Activated naive CD8-positive, alpha-beta T cell treated with anti-CD3 and anti-CD28 coated beads, Interleukin-2, amount 10 ng/mL, durations not matched to agents 7 days and 5 days (primary cell): ENCODE measurements around the gene SLC6A2. TPM values are rescaled to one million over a fixed set of nuclear protein-coding genes. Genes with fewer than 3 reads are reported as not detected.
A peak's percentile ranks its signal among the peaks of the same experiment; 100 is the strongest.
"Not testable (repeated sequence)": the region's sequence is repeated elsewhere in the genome, so short reads cannot be mapped to it uniquely, and the experiment has no call there.

Experiments
- ATAC-seq: fragments of 150-1000 bp; cut with Tn5 transposase; one replicate; pipeline ENCODE4 v1.10.0; 2021; ENCODE audit warnings: low read depth, moderate library complexity
- POLR2A ChIA-PET: fragments of 350-600 bp; sonication (Branson Sonifier 250); formaldehyde crosslinking; loops from one replicate; lab custom pipeline; 2021; ENCODE audit warnings: antibody characterized with exemption; lab: Charles Lee
- DNase-seq: peaks from one replicate; pipeline ENCODE4 v3.0.0; 2021
- H3K27ac Mint-ChIP-seq: one replicate; pipeline ENCODE4 v1.8.0; 2022; ENCODE audit warnings: mild to moderate bottlenecking, mixed read lengths
- H3K27me3 Mint-ChIP-seq: one replicate; pipeline ENCODE4 v1.8.0; 2022; ENCODE audit warnings: mild to moderate bottlenecking, moderate library complexity, mixed read lengths
- H3K36me3 Mint-ChIP-seq: one replicate; pipeline ENCODE4 v1.8.0; 2021; ENCODE audit warnings: mild to moderate bottlenecking, mixed read lengths
- H3K4me1 Mint-ChIP-seq: one replicate; pipeline ENCODE4 v1.8.0; 2021; ENCODE audit warnings: mixed read lengths
- H3K4me3 Mint-ChIP-seq: one replicate; pipeline ENCODE4 v1.8.0; 2022; ENCODE audit warnings: mild to moderate bottlenecking, moderate library complexity, mixed read lengths
- H3K9me3 Mint-ChIP-seq: one replicate; pipeline ENCODE4 v1.8.0; 2021; ENCODE audit warnings: mixed read lengths
- total RNA-seq, 2 experiments: library from RNA; stranded (reverse); gene quantifications; one replicate each; pipeline ENCODE4 v1.2.3, GENCODE V29; 2021

Gene SLC6A2
- total RNA-seq, 2 experiments from 2014 or later: not detected

- no peak for DNase-seq
- POLR2A ChIA-PET: no interaction called here
- no peaks in the 10 kb centered on the region for H3K4me1 Mint-ChIP-seq
- no peaks in the 10 kb centered on the region for H3K36me3 Mint-ChIP-seq
- H3K27ac Mint-ChIP-seq: no peak overlapping the region
- H3K27me3 Mint-ChIP-seq: peaks cover 2% of the 10 kb centered on the region
- no peak for ATAC-seq
- H3K9me3 Mint-ChIP-seq: no peaks in the 10 kb centered on the region
- no peak overlapping the region for H3K4me3 Mint-ChIP-seq
Observed at GRCh38 chr16:55728797-55729196, 73.0 kb downstream of the SLC6A2 start.

DNA sequence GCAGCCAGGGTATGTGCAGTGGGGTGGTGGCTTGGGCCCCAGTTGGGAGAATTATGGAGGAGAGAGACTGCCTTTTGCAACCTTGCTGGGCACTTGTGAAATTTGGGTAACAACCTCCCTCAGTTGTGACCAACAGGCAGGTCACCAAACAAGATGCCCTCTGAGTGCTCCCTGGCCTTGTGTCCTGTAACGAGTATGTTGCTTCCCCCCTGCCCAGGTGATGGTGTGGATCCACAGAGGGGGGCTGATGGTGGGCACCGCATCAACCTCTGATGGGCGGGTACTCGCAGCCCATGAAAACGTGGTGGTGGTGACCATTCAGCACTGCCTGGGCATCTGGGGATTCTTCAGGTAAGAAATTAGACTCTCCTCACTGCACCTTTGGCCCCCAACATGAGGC lies 74.3 kb downstream of the SLC6A2 start:
- H3K9me3 Mint-ChIP-seq: no peaks in the 10 kb centered on the region
- H3K27me3 Mint-ChIP-seq: peaks cover 2% of the 10 kb centered on the region
- H3K27ac Mint-ChIP-seq: no peak overlapping the region
- POLR2A ChIA-PET: no interaction called here
- no peaks in the 10 kb centered on the region for H3K4me1 Mint-ChIP-seq
- no peaks in the 10 kb centered on the region for H3K36me3 Mint-ChIP-seq
- no peak for ATAC-seq
- no peak overlapping the region for H3K4me3 Mint-ChIP-seq
- DNase-seq: no peak

- DNase-seq: no peak
- Mint-ChIP-seq H3K4me1 (no peaks in the 10 kb centered on the region), H3K27me3 (peaks cover 2% of the 10 kb centered on the region), H3K9me3 (no peaks in the 10 kb centered on the region), H3K36me3 (no peaks in the 10 kb centered on the region), H3K27ac (no peak overlapping the region), H3K4me3 (no peak overlapping the region)
- ATAC-seq: no peak
- POLR2A ChIA-PET: no interaction called here
Observed at GRCh38 chr16:55732496-55732895, 76.7 kb downstream of the SLC6A2 start.

DNA sequence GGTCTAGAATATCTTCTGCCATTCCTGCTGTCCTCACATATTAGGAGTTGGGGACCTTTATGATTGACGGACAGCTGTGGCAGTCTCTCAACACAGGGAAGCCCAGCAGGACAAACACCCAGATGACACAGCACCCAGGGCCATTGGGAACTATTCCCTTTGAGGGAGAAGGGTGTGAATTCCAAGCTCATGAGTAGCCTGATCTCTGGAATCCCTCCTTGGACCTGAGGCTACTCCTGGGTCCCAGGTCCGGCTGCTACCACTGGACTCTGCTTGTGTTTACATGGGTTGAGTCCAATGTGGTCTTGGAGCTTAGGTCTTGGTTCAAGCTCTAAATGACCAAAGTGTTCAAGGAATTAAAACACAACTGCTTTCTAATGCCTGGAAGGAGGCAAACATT lies 78.9 kb downstream of the SLC6A2 start:
- Mint-ChIP-seq H3K4me1 (no peaks in the 10 kb centered on the region), H3K4me3 (no peak overlapping the region), H3K9me3 (no peaks in the 10 kb centered on the region), H3K27me3 (no peaks in the 10 kb centered on the region), H3K36me3 (no peaks in the 10 kb centered on the region), H3K27ac (no peak overlapping the region)
- POLR2A ChIA-PET: no interaction called here
- DNase-seq (no peak), ATAC-seq (no peak)

DNA sequence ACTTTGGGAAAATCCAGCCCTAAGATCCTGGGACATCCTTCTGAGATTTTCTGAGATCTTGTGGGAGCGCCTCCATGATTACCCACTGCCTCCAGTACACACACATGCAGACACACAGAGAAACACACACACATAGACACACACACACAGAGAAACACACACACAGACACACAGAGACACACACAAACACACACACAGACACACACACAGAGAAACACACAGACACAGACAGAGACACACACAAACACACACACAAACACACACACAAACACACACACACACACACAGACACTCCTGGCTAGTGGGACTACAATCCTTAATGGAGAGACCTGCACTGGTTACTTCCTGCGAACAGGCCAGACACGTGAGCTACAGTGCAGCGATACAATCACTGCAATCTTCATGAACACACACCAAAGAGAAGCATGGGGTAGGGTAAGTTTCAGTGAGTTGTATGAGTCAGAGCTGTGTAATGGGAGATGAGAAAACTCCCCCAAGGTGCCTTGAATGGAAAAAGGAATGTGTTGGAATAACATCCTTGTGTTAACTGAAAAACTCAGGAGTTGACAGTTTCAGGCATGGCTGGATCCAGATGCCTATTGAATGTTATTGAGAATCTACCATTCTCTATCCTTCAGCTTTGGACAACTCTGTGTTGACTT lies 79.5 kb downstream of the SLC6A2 start:
- DNase-seq (no peak), ATAC-seq (no peak)
- H3K4me1 Mint-ChIP-seq: no peaks in the 10 kb centered on the region
- POLR2A ChIA-PET: no interaction called here
- no peaks in the 10 kb centered on the region for H3K36me3 Mint-ChIP-seq
- no peak overlapping the region for H3K27ac Mint-ChIP-seq
- no peaks in the 10 kb centered on the region for H3K9me3 Mint-ChIP-seq
- no peak overlapping the region for H3K4me3 Mint-ChIP-seq
- H3K27me3 Mint-ChIP-seq: no peaks in the 10 kb centered on the region

DNA sequence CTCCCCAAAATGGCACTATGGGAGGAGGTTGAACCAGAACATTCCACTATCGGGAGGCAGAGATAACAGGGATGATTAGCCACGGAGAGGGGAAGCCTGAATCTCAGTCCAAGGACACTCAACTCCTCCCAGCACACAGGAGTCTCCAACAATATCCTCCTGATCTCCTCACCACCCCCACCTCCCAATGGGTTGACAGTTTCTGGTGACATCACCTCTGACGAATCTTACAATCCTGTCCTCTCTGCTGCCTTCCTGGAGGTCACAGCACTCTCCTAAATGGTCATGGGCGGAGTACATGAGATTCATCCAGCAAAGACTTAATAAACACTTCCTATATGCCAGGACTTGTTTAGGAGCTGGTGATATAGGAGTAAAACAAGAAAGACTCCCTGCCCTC lies 80.9 kb downstream of the SLC6A2 start:
- no peak overlapping the region for H3K4me3 Mint-ChIP-seq
- H3K27me3 Mint-ChIP-seq: no peaks in the 10 kb centered on the region
- H3K27ac Mint-ChIP-seq: no peak overlapping the region
- DNase-seq (no peak), ATAC-seq (no peak)
- no peaks in the 10 kb centered on the region for H3K36me3 Mint-ChIP-seq
- no peaks in the 10 kb centered on the region for H3K9me3 Mint-ChIP-seq
- H3K4me1 Mint-ChIP-seq: no peaks in the 10 kb centered on the region
- POLR2A ChIA-PET: no interaction called here

DNA sequence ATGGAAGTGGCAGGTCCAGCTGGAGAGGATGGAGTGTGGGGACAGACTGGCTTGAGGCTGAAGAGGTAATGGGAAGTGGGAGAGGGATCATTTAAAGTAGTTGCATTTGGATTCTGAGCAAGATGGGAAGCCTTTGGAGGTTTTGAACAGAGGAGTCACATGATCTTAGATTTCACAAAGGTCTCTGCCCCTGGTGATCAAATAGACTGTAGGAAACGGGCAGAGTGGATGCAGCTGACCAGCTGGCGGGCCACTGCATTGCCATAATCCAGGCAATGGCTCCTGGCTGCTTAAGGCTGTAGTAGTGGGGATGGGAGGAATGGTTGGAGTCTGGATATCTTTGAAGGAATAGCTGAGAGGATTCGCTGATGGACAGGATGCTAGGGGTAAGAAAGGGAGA lies 81.5 kb downstream of the SLC6A2 start:
- Mint-ChIP-seq H3K27me3 (no peaks in the 10 kb centered on the region), H3K4me1 (no peaks in the 10 kb centered on the region), H3K36me3 (no peaks in the 10 kb centered on the region), H3K9me3 (no peaks in the 10 kb centered on the region), H3K27ac (no peak overlapping the region), H3K4me3 (no peak overlapping the region)
- ATAC-seq: no peak
- no peak for DNase-seq
- POLR2A ChIA-PET: no interaction called here

GRCh38 chr16:55737966-55738365 lies 82.2 kb downstream of the SLC6A2 start:
- ATAC-seq: no peak
- POLR2A ChIA-PET: no interaction called here
- H3K4me1 Mint-ChIP-seq: no peaks in the 10 kb centered on the region
- no peak overlapping the region for H3K4me3 Mint-ChIP-seq
- H3K27ac Mint-ChIP-seq: no peak overlapping the region
- no peaks in the 10 kb centered on the region for H3K36me3 Mint-ChIP-seq
- DNase-seq: no peak
- no peaks in the 10 kb centered on the region for H3K27me3 Mint-ChIP-seq
- no peaks in the 10 kb centered on the region for H3K9me3 Mint-ChIP-seq

DNA sequence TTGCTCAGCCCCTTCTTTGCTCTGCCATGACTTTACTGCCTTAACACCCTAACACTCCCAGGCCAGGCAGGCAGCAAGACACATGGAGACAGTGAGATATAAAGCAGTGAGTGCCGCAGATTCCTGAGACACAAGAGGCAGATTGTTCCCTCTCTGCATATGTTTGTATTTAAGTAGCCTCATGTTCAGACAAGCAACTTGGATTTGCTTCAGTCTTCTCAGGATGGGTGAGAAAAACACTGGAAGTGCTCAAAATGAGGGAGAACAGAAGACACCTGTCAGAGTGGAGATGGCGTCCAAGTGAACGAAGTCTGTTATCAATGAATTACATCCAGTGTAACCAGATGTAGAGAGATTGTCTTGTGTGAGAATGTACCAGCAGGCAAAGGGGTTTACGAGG lies 90.3 kb downstream of the SLC6A2 start:
- POLR2A ChIA-PET: no interaction called here
- H3K27ac Mint-ChIP-seq: no peak overlapping the region
- ATAC-seq: no peak
- H3K27me3 Mint-ChIP-seq: peaks cover 4% of the 10 kb centered on the region
- H3K36me3 Mint-ChIP-seq: no peaks in the 10 kb centered on the region
- peaks cover 4% of the 10 kb centered on the region for H3K9me3 Mint-ChIP-seq
- DNase-seq: no peak
- no peaks in the 10 kb centered on the region for H3K4me1 Mint-ChIP-seq
- H3K4me3 Mint-ChIP-seq: no peak overlapping the region

- Mint-ChIP-seq H3K4me1 (peaks cover 4% of the 10 kb centered on the region), H3K4me3 (no peak overlapping the region), H3K9me3 (peaks cover 14% of the 10 kb centered on the region), H3K27ac (no peak overlapping the region), H3K27me3 (peaks cover 4% of the 10 kb centered on the region), H3K36me3 (peaks cover 3% of the 10 kb centered on the region)
- POLR2A ChIA-PET: no interaction called here
- DNase-seq: no peak
- no peak for ATAC-seq
Observed at GRCh38 chr16:55747785-55748184, 92.0 kb downstream of the SLC6A2 start.

DNA sequence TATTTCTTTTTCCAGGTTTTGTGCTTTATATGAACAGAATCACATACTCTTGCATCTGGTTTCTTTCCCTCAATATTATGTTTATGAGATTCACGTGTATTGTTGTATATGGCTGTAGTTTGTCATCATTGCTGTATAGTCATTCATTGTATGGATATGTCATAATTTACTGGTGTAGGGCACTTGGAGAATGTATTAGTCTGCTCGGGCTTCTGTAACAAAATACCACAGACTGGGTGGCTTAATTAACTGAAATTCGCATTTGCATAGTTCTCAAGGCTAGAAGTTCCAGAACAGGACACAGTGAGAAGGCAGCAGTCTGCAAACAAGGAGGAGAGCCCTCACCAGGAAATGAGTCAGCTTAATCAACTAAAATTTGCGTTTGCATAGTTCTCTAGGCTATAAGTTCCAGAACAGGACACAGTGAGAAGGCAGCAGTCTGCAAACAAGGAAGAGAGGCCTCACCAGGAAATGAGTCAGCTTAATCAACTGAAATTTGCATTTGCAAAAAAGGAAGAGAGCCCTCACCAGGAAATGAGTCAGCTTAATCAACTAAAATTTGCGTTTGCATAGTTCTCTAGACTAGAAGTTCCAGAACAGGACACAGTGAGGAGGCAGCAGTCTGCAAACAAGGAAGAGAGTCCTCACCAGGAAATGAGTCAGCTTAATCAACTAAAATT lies 96.8 kb downstream of the SLC6A2 start:
- Mint-ChIP-seq H3K9me3 (peaks cover 25% of the 10 kb centered on the region), H3K27ac (peak overlapping the region; percentile 87), H3K4me3 (peak overlapping the region; percentile 21), H3K36me3 (peaks cover 16% of the 10 kb centered on the region), H3K4me1 (peaks cover 17% of the 10 kb centered on the region)
- DNase-seq, POLR2A ChIA-PET, H3K27me3 Mint-ChIP-seq, ATAC-seq: not testable (repeated sequence)

DNA sequence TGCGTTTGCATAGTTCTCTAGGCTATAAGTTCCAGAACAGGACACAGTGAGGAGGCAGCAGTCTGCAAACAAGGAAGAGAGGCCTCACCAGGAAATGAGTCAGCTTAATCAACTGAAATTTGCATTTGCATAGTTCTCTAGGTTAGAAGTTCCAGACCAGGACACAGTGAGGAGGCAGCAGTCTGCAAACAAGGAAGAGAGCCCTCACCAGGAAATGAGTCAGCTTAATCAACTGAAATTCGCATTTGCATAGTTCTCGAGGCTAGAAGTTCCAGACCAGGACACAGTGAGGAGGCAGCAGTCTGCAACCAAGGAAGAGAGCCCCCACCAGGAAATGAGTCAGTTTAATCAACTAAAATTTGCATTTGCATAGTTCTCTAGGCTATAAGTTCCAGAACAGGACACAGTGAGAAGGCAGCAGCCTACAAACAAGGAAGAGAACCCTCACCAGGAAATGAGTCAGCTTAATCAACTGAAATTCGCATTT lies 97.4 kb downstream of the SLC6A2 start:
- DNase-seq, ATAC-seq, H3K27me3 Mint-ChIP-seq, POLR2A ChIA-PET: not testable (repeated sequence)
- H3K4me1 Mint-ChIP-seq: peaks cover 17% of the 10 kb centered on the region
- H3K9me3 Mint-ChIP-seq: peaks cover 25% of the 10 kb centered on the region
- peak overlapping the region; percentile 87 for H3K27ac Mint-ChIP-seq
- H3K36me3 Mint-ChIP-seq: peaks cover 16% of the 10 kb centered on the region
- H3K4me3 Mint-ChIP-seq: peak overlapping the region; percentile 21
